Ammon's horn (tissue), 1 donor: ENCODE results near the gene HSD17B10.
A peak's percentile ranks its signal among the peaks of the same experiment; 100 is the strongest.
"Not testable (repeated sequence)": the region's sequence is repeated elsewhere in the genome, so short reads cannot be mapped to it uniquely, and the experiment has no call there.

Source experiments
- DNase-seq: peaks from one replicate; pipeline ENCODE4 v3.0.0-alpha.2; 2016; ENCODE audit warnings: low spot score

The HSD17B10 gene

DNA sequence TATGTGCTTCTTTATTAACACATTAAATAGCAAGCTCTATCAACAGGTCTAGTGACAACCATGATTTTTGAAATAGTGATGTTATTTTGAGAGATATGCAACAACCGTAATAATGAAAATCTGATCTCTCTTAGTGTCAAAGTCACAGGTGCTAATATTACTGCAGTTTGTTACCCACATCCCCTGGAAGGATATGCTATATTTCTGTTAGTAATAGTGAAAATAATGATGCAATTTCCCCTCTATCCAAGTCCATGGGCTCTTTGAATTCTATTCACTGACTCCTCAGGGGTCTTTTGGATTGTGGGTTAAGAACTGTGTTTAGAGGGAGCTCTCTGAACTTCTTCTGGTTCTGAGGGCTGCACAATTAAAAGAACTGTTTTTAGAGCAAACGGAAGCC is 3.0 kb upstream of the HSD17B10 start:
- DNase-seq: no peak

DNA sequence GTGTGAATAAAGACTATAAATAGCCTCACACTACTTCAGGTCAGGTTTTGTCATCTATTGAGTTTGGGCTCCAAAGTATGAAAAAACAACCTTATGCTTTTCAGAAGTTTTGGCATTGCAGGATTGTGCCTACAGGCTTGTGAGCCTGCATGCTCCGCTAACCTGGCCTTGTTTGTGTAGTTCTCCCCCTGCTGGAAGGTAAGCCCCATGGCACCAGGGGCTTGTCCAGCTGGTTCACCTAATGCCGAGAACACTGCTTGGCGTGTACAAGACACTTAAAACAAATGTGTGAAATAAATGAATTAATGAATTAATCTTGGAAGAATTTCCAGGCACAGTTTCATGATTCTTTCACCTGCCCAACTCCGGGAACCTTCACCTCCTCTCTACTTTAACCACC is 1.8 kb upstream of the HSD17B10 start:
- peak; percentile 62 for DNase-seq

DNA sequence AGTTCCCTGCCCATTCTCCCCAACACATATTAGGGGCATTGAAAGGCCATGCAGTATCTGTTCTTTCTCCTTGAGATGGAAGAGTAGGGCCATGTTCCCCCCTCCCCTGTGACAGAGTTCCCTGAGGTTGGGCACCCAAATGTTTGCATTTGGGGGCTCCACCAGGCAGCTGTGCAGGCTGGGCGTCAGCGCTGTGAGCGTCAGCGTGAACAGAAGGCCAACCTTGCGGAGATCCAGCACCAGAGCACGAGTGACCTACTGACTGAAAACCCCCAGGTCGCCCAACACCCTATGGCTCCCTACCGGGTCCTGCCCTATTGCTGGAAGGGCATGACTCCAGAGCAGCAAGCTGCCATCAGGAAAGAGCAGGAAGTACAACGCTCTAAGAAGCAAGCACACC is 3.9 kb downstream of the HSD17B10 start:
- DNase-seq: no peak

DNA sequence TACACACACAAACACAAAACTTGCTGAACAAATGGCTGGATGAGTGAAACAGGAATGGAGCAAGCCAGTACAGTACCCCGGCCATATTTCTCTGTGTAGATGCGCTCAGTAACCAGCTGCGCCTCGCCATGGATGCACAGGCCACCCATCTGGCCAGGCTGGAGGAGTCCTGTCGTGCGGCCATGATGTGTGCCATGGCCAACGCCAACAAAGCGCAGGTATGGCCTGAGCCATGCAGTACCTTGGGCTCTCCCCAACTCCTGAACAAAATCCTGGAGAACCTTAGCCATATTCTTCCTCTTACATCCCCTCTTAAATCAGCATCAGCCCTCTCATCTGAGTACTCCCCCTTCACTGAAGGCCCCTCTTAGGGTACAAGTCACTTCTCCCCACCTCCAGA is 4.4 kb downstream of the HSD17B10 start:
- DNase-seq: no peak

DNA sequence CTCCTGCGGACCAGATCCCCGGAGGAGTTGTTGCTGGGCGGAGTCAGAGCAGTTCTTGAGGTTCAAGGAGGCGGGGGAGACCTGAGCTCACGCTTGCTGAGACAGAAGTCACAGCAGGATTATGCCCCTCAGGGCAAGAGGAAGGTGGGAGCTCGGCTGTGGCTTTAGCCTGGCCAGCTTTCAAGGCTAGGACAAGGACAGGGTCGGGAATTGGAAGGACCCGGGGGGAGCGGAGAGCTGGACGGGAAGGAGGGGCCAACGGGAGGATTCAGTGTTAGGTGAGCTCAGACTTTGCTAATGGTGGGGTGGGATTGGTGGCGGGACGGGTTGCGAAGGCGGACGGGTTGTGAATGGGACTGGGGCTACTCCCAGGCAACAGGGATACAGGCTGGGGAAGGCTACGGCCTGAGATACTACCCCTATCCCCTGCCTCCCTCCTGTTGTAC is 11.3 kb downstream of the HSD17B10 start, which contains the start of gene RIBC1:
TSS of gene RIBC1 (plus strand) at position 13 of the 446 bp plus-strand sequence. CDS start 3,404 bp downstream, outside the sequence.
- no peak for DNase-seq

DNA sequence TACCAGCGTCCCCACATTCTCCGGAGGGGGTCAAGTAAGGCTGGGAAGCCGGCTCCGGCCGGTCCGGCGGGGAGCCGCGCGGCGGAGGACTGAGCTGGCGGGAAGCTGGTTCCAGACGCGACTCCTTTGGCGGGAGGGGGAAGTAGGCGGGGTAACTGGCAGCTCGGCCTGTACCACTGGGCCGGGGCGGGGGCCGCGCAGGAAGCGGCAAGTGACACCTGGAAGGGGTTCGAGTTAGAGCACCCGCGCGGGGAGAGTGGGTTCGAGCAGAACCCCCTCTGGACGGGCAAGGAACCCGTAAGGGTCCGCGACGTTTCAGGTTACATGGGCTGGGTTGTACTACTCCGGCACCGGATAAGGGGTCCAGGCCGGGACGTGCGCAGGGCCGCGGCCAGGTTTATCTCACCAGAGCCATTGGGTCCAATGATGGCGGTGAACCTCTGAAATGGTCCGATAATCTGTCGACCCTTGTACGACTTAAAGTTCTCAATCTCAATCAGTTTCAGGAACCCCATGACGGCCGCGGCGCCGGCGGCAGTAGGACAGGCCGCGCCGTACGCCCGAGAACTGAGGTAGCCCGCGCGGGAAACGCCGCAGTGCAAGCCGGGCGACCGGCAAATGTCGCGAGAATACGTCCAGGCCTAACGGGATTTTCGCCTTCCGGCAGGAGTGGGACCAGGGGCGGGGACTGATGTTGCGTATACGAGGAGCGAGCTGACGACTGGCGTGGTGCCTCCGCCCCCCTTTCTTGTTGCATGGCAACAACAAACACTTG is 11.9 kb downstream of the HSD17B10 start, which contains the start of gene SMC1A:
TSS of gene SMC1A (minus strand) at position 569 of the 775 bp plus-strand sequence. CDS start at position 515, 54 bp downstream.
- peak; percentile 97 for DNase-seq

DNA sequence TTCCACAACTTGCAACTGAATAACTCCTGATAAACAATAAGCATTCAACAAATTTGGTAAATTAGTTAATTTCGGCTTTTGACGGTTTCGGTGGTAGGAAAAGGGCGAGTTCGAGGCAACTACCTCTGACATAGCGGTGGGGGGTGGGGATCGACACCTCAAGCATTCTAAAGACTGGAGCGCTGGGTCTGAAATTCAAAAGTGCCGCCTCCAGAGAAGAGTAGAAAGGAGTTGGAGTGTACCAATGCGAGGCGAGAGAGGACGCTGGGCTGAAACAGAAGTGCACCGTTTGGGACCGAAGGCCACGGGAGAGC is 12.4 kb downstream of the HSD17B10 start:
- no peak for DNase-seq

DNA sequence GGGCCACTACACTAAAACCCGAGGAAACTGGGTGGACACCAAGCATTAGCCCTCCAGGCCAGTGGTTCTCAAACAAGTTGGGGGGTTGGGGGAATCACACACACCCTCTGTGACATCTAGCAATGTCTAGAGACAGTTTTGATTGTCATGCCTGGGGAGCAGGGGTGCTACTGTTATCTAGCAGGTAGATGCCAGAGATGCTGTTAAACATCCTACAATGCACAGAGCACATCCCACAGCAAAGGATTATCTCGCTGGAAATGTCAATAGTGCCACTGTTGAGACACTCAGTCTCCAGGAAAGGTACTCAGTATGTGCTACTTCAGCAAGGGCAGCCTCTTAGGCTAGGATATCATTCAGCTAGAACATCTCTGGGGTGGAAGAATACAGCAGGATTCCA is 13.0 kb downstream of the HSD17B10 start:
- no peak for DNase-seq

DNA sequence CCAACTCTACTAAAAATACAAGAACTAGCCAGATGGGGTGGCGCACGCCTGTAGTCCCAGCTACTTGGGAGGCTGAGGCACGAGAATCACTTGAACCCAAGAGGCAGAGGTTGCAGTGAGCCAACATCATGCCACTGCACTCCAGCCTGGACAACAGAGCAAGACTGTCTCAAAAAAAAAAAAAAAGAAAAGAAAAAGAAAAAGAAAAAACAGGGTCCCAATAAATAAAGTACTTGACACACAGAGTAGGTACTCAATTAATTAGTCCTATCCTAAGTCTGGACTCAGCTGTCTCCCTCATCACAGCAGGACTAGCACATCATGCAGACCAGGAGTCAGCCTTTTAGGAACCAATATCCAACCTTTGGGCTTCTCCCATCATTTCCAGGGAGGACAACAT is 13.8 kb downstream of the HSD17B10 start:
- not testable (repeated sequence) for DNase-seq

DNA sequence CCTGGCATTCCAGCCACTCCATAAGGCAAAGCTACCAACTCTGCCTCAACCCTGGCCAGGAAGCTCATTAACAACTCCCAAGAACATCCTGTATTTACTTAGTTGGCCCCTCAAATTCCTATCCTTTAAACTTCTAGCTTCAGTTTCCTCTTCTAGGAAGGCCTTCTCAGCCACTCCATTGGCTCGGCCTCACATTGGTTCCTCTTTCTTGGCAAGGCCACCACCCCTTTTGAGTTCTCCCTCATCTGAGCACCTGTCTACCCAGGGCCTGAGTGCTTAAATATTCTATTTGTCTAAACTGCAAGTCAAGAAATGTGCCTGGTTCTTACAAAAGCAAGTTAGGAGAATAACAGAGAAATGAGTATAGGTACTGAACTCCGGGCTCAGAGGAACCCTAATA is 21.7 kb downstream of the HSD17B10 start:
- no peak for DNase-seq

DNA sequence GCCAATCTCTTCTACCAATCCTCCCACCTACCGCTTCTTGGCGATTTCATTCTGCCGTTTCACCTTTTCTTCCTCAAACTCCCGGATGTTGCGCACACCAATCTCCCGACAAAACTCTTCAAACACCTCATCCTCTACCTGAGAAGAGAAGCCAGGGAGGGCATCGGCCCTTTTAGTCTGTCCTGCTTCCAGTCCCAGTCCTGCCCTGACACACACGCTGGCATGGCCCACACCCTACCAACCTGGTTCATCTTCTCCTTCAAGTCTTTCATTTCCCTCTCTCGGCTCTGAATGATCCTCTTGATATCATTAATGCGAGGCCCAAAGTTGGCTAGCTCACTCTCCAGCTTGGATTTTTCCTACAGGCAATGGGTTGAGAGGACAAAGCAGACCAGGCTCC is 30.6 kb downstream of the HSD17B10 start:
- DNase-seq: no peak

DNA sequence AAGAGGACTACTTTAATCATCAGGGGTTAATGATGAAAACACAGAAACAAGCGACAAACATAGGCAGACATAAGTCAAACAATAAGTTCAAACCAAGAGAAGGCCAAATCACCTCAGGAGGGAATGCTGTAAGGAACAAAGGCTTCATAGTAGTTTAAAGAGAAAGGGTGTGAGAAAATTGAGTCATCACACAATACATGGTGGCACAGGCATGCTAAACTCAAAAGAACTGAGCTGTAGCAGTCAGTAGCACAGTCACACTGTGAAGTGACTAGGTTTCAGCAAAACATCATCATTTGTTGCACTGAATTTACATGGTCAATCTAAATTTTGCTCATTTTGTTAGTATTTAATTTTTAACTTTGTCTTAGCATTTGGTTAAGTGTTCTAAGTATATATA is 36.0 kb downstream of the HSD17B10 start:
- DNase-seq: no peak

DNA sequence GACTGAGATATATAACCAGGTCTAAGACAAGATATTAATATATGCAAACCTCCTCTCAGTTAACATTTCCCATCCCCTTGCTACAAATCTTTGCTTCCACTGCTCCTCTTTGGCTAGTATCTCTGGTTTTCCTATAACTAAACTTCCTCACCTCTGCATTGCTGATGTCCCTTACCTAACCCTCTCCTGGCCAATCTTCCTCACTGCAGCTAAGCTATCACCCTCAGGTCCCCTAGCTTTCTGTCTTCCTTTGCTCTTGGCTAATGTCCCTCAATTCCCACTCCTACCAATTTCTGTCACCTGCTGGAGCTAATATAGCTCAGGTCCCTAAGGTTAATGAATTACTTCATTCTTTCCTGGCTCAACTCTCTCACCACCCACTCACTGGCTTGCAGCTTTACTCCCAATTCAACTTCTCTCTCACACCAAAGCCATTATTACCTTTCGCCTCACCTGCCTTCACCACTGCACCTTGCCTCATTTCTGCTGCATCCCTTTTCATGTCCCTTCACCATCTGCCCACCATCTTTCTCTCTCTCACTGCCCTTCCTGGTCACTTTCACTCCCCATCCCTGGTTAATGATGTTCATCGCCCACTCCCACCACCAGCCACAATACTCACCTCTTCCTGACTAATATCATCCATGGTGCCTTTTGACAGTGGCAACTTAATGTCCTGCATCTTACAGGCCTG is 38.4 kb downstream of the HSD17B10 start:
- no peak for DNase-seq

DNA sequence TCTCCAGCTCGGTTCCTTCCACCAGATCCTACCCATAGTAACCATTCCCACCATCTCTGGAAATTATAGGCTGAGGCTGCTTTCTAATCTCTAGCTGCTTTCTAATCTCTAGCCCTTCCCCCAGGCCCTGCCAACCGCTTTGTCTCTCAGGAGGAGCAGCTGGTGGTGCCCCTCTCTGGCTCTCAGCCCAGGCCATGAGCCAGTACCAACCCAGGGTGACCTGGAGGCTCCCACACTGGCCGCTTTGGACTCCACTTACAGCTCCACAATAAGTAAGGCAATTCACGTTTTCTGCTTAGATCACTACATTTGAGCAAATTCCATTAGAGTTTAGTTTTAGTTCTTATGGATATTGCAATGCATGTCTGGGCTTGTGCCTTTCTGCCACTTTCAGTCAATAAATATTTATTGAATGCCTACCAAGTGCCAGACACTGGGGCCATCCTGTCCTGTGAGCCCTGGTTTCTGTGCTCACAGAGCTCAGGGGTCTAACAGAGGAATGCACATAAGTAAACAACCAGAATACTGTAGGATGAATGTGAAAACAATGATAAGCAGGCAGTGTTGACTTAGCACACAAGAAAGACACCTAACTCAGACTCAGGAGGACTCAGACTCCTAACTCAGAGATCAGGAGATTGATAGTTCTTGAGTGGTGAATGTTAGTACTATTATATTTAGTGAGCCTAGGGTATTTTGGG is 50.6 kb downstream of the HSD17B10 start:
- peak; percentile 7 for DNase-seq
